DOHH2 (cell line): Measurements from ENCODE around the gene TCEAL8.
A peak's percentile ranks its signal among the peaks of the same experiment; 100 is the strongest.

ENCODE experiments used
- H3F3A ChIP-seq: fragments of 200-600 bp; sonication (generic), shearing (Covaris generic); 2 replicates; pipeline ENCODE4 v1.6.0; 2016; ENCODE audit warnings: antibody characterized with exemption, mild to moderate bottlenecking; ENCODE audit not compliant: control insufficient read depth, insufficient read depth
- H3K27ac ChIP-seq: fragments of 200-600 bp; sonication (generic); 2 replicates; pipeline ENCODE4 v1.5.1; 2014; ENCODE audit warnings: low read depth, mild to moderate bottlenecking, low read length, moderate library complexity
- H3K27me3 ChIP-seq: fragments of 200-600 bp; sonication (generic); 2 replicates; pipeline ENCODE4 v1.6.1; 2014; ENCODE audit warnings: mild to moderate bottlenecking, low read length, mixed read lengths; ENCODE audit not compliant: control insufficient read depth
- H3K36me3 ChIP-seq: fragments of 200-600 bp; sonication (generic); 2 replicates; pipeline ENCODE4 v1.6.1; 2014; ENCODE audit warnings: mild to moderate bottlenecking, low read length, moderate library complexity, mixed read lengths; ENCODE audit not compliant: control insufficient read depth
- H3K4me1 ChIP-seq: fragments of 200-600 bp; sonication (generic); 2 replicates; pipeline ENCODE4 v1.6.1; 2014; ENCODE audit warnings: mild to moderate bottlenecking, low read length, mixed read lengths; ENCODE audit not compliant: control insufficient read depth
- H3K4me2 ChIP-seq: fragments of 200-600 bp; sonication (generic); 2 replicates; pipeline ENCODE4 v1.6.0; 2014; ENCODE audit warnings: mild to moderate bottlenecking, low read length, moderate library complexity
- H3K4me3 ChIP-seq: fragments of 200-600 bp; sonication (generic); 2 replicates; pipeline ENCODE4 v1.5.1; 2014; ENCODE audit warnings: mild to moderate bottlenecking, low read length, mixed read lengths
- H3K79me2 ChIP-seq: fragments of 200-600 bp; sonication (generic); 2 replicates; pipeline ENCODE4 v1.6.1; 2014; ENCODE audit warnings: mild to moderate bottlenecking, low read length, mixed read lengths; ENCODE audit not compliant: control insufficient read depth
- H3K9me2 ChIP-seq: fragments of 200-600 bp; sonication (generic); replicated peaks from 2 replicates; pipeline ENCODE4 v1.6.1; 2014; ENCODE audit warnings: mild to moderate bottlenecking, low read length, mixed read lengths; ENCODE audit not compliant: control insufficient read depth
- H3K9me3 ChIP-seq: fragments of 200-600 bp; sonication (generic); 2 replicates; pipeline ENCODE4 v1.6.1; 2014; ENCODE audit warnings: antibody characterized with exemption, low read length, mixed read lengths; ENCODE audit not compliant: control insufficient read depth, insufficient read depth
- H4K20me1 ChIP-seq: fragments of 200-600 bp; sonication (generic); 2 replicates; pipeline ENCODE4 v1.6.0; 2014; ENCODE audit warnings: low read depth, mild to moderate bottlenecking, antibody characterized with exemption, low read length, moderate library complexity; ENCODE audit not compliant: control insufficient read depth, insufficient read depth
- EZH2phosphoT487 ChIP-seq: fragments of 200-600 bp; sonication (generic); IDR thresholded peaks from 2 replicates; pipeline ENCODE4 v1.6.1; 2017; ENCODE audit warnings: borderline replicate concordance, mild to moderate bottlenecking, antibody characterized with exemption, low read length, moderate library complexity, mixed read lengths
- TF ChIP-seq, protein P1 (sequence below): fragments of 200-600 bp; sonication (generic); IDR thresholded peaks from one replicate; pipeline ENCODE4 v1.5.1; 2014; ENCODE audit warnings: antibody characterized with exemption, mild to moderate bottlenecking, low read depth, low read length; ENCODE audit not compliant: poor library complexity, severe bottlenecking

The TCEAL8 gene

DNA sequence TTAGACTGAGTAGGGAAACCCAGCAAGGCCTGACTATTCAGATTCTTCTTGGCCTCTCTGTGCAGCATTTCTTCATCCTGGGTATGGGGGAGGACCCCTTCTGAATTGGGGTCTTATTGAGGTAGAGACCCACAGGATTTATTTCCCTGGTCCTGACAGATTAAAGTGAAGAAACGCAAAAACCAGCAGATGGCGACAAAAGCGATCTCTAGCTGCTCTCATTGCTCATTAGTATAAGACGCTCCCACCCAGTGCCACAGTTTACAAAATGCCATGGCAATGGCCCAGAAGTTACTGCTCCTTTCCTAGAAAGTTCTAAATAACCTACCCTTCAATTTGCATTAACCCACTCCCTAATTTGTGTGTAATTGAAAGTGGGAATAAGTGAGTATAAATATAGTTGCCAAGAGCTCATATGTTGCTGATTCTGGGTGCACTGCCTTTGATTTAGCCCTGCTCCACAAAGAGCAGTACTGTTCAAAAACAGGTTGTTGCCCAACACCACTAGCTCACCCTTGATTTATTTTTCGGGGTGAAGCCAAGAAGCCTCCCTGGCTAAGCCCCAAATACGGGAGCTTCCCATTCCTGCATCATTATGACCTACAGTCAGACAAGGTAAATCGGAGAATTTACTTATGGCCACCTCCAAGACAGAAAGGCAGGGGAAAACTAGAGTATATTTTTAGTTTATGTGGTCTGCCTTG lies 43.8 kb downstream of the TCEAL8 start:
- Histone ChIP-seq H3K79me2 (no peaks in the 10 kb centered on the region), H3K27me3 (no peaks in the 10 kb centered on the region), H3K4me2 (no peak overlapping the region), H3K9me3 (no peaks in the 10 kb centered on the region), H3K4me3 (no peak overlapping the region), H4K20me1 (no peaks in the 10 kb centered on the region), H3K4me1 (no peaks in the 10 kb centered on the region), H3K36me3 (no peaks in the 10 kb centered on the region), H3K27ac (no peak overlapping the region), H3K9me2 (no peaks in the 10 kb centered on the region), H3F3A (no peaks in the 10 kb centered on the region)
- TF ChIP-seq, protein P1, sequence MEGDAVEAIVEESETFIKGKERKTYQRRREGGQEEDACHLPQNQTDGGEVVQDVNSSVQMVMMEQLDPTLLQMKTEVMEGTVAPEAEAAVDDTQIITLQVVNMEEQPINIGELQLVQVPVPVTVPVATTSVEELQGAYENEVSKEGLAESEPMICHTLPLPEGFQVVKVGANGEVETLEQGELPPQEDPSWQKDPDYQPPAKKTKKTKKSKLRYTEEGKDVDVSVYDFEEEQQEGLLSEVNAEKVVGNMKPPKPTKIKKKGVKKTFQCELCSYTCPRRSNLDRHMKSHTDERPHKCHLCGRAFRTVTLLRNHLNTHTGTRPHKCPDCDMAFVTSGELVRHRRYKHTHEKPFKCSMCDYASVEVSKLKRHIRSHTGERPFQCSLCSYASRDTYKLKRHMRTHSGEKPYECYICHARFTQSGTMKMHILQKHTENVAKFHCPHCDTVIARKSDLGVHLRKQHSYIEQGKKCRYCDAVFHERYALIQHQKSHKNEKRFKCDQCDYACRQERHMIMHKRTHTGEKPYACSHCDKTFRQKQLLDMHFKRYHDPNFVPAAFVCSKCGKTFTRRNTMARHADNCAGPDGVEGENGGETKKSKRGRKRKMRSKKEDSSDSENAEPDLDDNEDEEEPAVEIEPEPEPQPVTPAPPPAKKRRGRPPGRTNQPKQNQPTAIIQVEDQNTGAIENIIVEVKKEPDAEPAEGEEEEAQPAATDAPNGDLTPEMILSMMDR = peak; percentile 50
- no peak for TF ChIP-seq EZH2phosphoT487

DNA sequence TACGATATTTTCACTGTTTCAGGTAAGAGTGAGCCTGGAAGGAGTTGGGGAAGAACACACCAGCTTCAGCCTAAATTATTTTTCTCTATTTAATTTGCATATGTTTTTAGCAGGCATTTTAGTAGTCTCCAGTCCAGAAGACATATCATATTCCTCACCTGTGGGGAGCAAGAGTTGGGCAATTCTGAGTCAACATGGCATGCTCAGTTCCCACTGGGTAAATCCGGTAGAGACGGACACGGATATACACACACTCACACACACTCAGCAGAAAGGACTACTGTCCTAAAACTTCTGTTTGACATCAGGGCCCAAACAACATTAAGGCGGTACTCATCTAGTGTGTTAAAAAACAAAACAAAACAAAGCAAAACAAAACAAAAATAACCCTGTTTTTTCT lies 44.9 kb downstream of the TCEAL8 start:
- no peak overlapping the region for H3K4me2 ChIP-seq
- H3K9me2 ChIP-seq = no peaks in the 10 kb centered on the region
- no peaks in the 10 kb centered on the region for H3K79me2 ChIP-seq
- H3K27me3 ChIP-seq = no peaks in the 10 kb centered on the region
- H3F3A ChIP-seq = no peaks in the 10 kb centered on the region
- H3K9me3 ChIP-seq = no peaks in the 10 kb centered on the region
- H3K27ac ChIP-seq = no peak overlapping the region
- TF ChIP-seq, protein P1 = no peak
- TF ChIP-seq EZH2phosphoT487 = no peak
- no peaks in the 10 kb centered on the region for H3K4me1 ChIP-seq
- H3K4me3 ChIP-seq = no peak overlapping the region
- no peaks in the 10 kb centered on the region for H4K20me1 ChIP-seq
- no peaks in the 10 kb centered on the region for H3K36me3 ChIP-seq
